Stimulated activated naive CD8-positive, alpha-beta T cell treated with anti-CD3 and anti-CD28 coated beads, Interleukin-15, Interleukin-2, amounts not matched to agents 100 U/mL and 50 U/mL, for 24 hours (primary cell): ENCODE results near the gene GRID1.
A peak's percentile ranks its signal among the peaks of the same experiment; 100 is the strongest.
"Not testable (repeated sequence)": the region's sequence is repeated elsewhere in the genome, so short reads cannot be mapped to it uniquely, and the experiment has no call there.

ENCODE experiments used
- ATAC-seq: fragments of 150-1000 bp; cut with Tn5 transposase; one replicate; pipeline ENCODE4 v1.10.0; 2021
- DNase-seq: peaks from one replicate; pipeline ENCODE4 v3.0.0; 2021

The GRID1 gene

DNA sequence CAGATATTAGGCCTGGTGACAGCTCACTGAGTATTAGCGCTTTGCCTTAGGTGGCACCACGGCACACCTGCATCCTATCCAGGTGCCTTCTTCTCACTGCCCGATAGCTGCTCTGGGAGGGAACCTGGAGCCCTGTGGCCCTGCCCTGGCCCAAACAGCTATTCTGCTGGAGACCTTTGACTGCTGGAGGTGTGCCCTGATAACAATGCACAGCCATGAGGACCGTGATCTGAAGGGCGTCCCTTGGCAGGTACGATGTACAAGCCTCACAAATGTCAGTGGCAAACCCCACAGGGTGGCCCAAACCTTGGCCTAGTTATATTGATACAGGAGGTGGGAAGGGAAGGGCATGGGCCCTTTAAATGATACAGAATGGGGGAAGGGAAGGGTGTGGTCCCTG, 259.5 kb downstream of the GRID1 start:
- no peak for ATAC-seq
- no peak for DNase-seq

DNA sequence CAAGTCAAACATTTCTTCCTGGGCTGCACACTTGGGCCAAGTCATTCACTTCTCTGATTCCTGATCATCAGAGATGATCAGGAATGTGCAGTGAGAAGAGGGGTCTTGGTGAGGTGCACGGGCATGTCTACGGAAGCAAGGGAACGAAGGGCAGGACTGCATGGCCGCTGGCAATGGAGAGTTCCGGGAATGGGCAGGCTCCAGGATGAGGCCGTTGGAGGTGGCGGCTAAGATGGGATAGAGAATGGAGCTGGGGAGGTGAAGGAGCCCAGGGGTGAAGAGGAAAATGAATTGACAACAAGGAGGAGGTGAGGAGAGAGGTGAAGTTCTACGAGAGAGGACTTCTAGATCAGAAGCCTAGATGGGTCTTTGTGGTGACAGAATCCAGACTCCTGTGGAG, 260.0 kb downstream of the GRID1 start:
- DNase-seq (no peak), ATAC-seq (no peak)

DNA sequence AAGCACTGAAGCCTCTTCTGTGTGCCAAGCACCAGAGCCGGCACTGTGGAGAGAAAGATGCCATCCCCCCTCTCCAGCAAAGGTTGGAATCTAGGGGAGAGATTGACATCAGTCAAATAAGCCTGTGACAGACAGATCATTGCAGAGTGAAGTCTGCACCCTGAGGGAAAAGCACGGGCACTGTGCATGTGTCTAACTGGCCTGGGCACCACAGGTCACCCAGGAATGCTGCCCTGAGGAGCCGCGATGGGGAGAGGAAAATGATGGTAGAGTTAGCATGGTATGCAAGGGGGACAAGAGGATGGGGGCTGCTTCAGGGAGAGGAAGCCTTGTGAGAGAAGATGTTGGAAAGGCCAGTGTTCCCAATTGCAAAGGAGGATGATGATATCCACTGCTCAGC, 261.0 kb downstream of the GRID1 start:
- ATAC-seq (no peak), DNase-seq (no peak)

- DNase-seq (no peak), ATAC-seq (no peak)
Measured at GRCh38 chr10:86105181-86105580, 261.4 kb downstream of the GRID1 start.

DNA sequence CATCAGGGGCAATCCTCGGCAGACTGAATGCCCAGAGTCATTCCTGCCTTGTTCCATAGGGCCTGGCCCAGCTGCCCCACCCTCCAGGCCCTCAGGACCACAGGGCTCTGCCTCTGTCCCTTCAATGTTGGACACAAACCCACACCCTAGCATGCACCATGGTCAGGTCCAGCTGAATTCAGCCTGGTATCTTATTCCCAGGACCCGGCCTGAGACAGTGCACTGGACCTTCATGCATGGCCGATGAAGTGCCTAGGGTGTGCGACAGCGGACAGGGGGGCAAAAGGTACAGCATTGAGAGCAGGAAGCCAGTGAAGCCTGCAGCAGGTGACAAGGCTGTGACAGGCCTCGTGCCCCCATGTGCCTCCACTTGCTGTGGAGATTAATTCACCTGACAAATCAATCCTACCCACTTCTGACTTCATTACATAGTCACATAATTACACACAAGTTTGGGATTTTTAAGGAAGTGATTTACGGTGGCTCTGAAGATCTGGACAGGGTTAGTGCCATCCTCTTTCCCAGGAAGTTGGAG, 261.9 kb downstream of the GRID1 start:
- no peak for DNase-seq
- ATAC-seq: no peak

DNA sequence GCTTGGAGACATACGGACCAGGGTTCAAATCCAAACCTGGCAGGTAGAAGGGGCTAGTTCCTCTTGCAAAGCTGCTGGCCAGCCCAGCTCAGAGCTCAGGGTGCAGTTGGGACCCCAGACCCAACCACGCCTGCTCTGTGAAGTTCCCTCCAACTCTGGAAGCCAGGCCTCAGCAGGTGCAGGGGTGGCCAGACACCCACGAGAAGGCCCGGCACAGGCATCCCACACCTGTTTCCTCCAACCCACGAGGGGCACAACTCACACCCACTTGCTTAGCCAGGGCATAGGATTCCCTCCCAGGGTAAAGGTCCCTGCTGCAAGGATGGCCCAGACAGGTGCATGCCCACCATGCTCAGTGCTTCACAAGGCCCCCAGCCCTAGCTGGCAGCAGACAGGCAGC, 262.4 kb downstream of the GRID1 start:
- no peak for ATAC-seq
- no peak for DNase-seq

DNA sequence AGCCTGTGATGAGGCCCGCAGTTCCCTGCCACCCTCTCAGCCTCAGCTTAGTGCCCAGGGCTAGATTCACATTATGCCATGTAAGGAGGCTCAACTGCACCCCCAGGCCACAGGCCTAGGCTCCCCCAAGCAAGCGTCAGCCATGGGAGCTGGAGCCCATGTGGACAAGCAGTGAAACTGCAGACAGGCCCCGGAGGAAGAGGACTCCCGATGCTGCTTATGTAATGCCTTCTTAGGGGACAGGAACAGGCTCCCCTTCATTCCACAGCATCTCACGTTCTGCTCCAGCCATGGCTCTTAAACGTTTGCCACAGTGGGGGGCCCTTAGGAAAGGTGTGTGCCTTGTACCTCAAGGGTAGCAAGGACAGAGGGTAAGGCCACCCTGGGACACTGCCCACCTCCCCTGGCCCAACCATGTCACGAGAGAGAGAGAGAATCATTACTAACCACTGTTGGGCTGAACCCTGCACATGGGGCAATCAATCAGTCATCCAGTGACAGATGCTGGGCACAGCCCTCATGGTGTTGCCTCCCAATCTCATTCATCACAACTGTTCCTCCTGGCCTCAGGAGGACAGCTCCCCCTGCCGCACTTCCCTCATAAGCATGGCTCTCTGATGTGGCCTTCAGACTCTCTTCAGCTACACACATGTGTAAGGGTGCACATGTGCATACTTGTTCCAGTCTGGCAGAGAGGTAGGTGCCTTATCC, 263.0 kb downstream of the GRID1 start:
- no peak for DNase-seq
- ATAC-seq: no peak

- ATAC-seq (no peak), DNase-seq (no peak)
Measured at GRCh38 chr10:86102451-86102850, 264.1 kb downstream of the GRID1 start.

DNA sequence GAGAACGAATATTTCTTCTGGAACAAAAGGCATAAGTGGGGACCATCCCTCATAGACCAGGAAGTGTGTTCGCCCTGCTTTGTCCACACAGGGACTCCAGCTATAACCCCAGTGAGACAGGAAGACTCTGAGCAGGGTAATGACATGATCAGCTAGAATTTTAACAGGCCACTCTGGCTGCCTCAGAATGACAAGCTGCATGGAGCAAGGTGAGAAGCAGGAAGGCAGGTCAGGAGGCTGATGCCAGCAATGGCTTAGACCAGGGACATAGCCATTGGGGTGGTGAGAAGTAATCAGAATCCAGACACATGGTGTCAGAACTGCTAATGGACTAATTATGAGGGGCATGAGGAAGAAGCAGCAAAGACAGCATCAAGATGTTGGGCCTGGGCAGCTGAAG, 264.6 kb downstream of the GRID1 start:
- no peak for ATAC-seq

GRCh38 chr10:86100581-86101061, 266.0 kb downstream of the GRID1 start:
- DNase-seq: peak; percentile 5
- no peak for ATAC-seq

More for the DNA sequence above, 264.6 kb downstream of the GRID1 start:
- DNase-seq: no peak

- no peak for ATAC-seq
- DNase-seq: no peak
Measured at GRCh38 chr10:86099542-86100334, 266.9 kb downstream of the GRID1 start.

- DNase-seq: no peak
- ATAC-seq: no peak
Measured at GRCh38 chr10:86098187-86098881, 268.3 kb downstream of the GRID1 start.

- ATAC-seq, DNase-seq: not testable (repeated sequence)
Measured at GRCh38 chr10:86095061-86095460, 271.5 kb downstream of the GRID1 start.

DNA sequence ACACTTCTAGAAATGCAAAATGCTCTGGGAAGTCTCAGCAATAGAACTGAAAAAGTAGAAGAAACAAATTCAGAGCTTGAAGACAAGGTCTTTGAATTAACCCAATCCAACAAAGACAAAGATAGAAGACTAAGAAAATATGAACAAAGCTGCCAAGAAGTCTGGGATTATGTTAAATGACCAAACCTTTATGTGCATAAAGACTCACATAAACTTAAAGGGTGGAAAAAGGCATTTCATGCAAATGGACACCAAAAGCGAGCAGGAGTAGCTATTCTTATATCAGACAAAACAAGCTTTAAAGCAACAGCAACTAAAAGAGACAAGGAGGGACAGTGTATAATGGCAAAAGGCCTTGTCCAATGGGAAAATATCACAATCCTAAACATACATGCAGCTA, 274.3 kb downstream of the GRID1 start:
- not testable (repeated sequence) for DNase-seq, ATAC-seq

GRCh38 chr10:86091216-86091615, 275.4 kb downstream of the GRID1 start:
- ATAC-seq: no peak
- DNase-seq: no peak

DNA sequence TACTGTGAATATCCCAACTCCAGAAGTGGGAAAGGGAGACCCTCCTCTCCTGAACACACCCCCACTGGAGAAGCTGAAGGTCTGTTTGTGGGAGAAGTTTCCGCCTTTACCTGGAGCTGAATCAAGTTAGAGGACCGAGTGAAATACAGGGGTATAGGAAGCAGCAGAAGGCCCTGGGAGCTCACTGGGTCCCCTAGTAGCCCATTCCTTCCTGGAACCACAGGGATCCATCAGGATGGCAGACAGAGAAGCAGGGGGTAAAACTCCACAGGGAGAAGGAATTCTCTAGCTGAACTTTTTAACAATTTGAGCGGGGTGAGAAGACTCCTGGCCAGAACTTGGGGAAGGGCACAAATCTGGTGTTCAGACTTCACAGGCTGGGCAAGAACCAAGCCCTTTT, 275.8 kb downstream of the GRID1 start:
- DNase-seq (no peak), ATAC-seq (no peak)

GRCh38 chr10:86087716-86088115, 278.9 kb downstream of the GRID1 start:
- DNase-seq (no peak), ATAC-seq (no peak)

DNA sequence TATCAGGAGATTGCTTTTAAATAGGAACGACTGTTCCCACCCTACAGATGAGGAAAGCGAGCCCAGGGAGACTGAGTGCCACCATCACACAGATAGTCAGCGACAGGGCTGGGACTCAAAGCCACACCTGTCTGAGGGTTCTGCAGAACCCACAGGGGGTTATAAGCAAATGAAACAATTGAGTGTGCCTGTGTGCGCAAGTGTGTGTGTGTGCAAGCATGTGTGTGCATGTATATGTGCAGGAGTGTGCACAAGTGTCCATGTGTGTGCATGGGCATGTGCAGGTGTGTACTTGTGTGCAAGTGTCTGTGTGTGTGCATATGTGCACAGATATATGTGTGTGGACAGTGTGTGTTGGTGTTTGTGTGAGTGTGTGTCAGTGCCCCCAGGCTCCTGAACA, 280.2 kb downstream of the GRID1 start:
- ATAC-seq: no peak
- no peak for DNase-seq

DNA sequence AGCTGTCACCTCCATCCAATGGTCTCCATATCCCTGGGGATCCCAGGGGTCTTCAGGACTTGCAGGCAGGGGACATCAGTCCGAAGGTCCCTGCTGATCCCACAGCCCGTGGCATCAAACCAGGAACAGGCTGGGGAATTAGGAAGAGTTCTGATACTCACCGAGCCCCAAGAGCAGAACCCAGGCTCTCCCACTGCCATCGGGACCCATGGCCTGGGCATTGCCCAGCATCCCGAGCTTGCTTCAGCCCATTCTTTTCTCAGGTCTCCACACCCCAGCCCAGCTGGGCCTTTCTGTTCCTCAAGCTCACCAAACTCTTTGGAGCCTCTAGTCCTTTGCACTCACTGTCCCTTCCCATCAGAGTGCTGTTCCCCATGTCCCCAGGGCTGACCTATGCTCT, 280.9 kb downstream of the GRID1 start:
- DNase-seq (no peak), ATAC-seq (no peak)

DNA sequence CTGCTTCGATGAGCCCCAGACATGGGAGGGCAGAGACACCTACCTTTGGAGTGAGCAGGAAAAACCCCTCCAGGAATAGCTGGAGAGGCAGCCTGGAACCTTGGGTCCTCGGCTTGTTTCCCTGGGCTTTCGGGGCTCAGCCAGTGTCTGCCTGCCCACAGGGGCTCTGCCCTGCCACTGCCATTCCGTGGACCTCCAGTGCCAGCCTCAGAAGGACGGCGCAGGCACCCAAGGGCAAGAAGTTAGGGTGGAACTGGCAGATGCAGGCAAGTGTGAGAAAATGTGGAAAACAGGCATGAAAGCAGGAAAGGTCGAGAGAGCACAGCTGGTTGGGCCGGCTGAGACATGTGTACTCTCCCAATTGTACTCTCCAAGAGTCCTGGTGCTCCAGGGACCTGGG, 281.5 kb downstream of the GRID1 start:
- no peak for DNase-seq
- no peak for ATAC-seq

GRCh38 chr10:86084585-86084984, 282.0 kb downstream of the GRID1 start:
- ATAC-seq (no peak), DNase-seq (no peak)

DNA sequence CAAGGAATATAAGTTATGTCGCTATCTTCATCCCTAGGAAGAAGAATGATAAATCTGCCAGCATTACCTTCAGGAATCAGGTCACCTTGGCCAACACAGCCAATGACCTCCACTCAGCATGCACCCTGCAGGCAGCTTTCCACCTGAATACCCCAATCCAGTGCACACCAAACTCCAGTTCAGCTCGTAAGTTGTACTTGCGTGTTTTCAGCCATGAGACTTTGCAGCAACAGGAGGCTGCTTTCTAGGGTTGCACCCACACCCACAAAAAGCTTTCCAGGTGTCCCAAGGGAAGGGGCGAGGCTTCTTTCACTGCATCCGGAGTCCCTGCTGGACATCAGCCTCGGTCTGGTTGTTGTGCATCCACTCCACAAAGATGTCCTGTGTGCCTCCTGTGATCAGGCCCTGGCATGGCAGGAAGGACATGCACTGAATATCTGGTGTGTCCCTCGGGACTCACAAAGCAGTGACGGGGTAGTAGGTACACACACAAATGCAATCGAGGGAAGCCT, 282.9 kb downstream of the GRID1 start:
- DNase-seq (no peak), ATAC-seq (no peak)

GRCh38 chr10:86083206-86083605, 283.4 kb downstream of the GRID1 start:
- ATAC-seq: no peak
- no peak for DNase-seq
